Cardiac septum (tissue), 1 donor: ENCODE measurements around the gene STEAP2. TPM values are rescaled to one million over a fixed set of nuclear protein-coding genes. Genes with fewer than 3 reads are reported as not detected.

ENCODE experiments used
- DNase-seq: peaks from one replicate; pipeline ENCODE4 v3.0.0-alpha.2; 2020; ENCODE audit warnings: low spot score
- intact Hi-C: fragments of 100-400 bp; cut with DNase I; formaldehyde crosslinking; loops from one replicate; pipeline ENCODE4 v1.14.0; 2022
- total RNA-seq: library from RNA; stranded (reverse); fragmentation: NEBNext Ultra II Directional; extraction: Animal tissue kit (Norgen Biotek cat#: 25700); gene quantifications from one replicate; pipeline ENCODE4 v1.2.1, GENCODE V29; 2021
- donor health status: DM: no; HTN: no; CAD: no.

The STEAP2 gene
- total RNA-seq, 1 donor from 2014 or later = 15.9 TPM

- intact Hi-C loops = no loop called here
- no peak for DNase-seq
These were observed 49.9 kb downstream of the STEAP2 start for GRCh38 chr7:90261441-90261840.

GRCh38 chr7:90262438-90262837, 50.9 kb downstream of the STEAP2 start:
- intact Hi-C loops = loop anchor here (2.0 kb wide), 1 partner anchor 108 kb away; the partner anchor contains the start of gene STEAP1
- DNase-seq = no peak

DNA sequence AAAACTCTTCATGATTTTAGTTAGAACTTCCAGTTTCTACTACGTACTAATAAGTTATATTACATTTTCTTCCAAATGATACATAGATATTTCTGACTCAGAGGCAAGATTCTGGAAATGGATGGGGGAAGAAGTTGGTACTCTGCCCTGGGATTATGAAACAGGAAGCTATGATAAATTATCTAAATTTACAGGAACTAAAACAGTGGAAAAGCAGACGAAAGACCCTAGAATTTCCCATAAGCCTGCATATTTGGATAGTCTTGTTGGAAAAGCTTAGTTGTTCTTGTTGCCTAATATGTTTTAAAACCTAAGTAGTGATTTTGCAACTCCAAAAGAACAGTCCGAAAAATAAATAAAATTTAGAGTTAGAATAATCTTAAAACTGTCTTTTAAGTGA, 55.3 kb downstream of the STEAP2 start:
- intact Hi-C loops = no loop called here
- no peak for DNase-seq

- no peak for DNase-seq
- intact Hi-C loops = no loop called here
These were observed 55.8 kb downstream of the STEAP2 start for GRCh38 chr7:90267263-90267858.

GRCh38 chr7:90269163-90269562, 57.6 kb downstream of the STEAP2 start:
- no peak for DNase-seq
- intact Hi-C loops = no loop called here

GRCh38 chr7:90270431-90271178, 59.1 kb downstream of the STEAP2 start:
- intact Hi-C loops = no loop called here
- no peak for DNase-seq

DNA sequence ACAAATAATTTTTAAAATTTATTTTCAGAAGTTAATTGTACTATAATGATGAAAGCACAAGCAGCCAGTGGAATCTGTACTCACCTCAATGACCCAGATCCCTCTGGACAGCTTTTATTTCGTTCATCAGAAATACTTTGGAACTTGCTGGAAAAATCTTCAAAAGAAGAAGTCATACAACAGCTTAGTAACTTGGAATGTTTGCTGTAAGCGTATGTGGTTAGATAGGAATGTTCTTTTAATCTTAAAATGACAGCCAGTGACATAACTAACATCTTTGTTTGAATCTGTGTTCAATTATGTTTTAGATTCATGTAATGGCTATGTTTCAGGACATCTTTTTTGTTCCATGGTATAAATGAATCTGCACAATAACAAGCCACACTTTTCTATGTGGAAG, 60.2 kb downstream of the STEAP2 start:
- DNase-seq = no peak
- intact Hi-C loops = no loop called here

DNA sequence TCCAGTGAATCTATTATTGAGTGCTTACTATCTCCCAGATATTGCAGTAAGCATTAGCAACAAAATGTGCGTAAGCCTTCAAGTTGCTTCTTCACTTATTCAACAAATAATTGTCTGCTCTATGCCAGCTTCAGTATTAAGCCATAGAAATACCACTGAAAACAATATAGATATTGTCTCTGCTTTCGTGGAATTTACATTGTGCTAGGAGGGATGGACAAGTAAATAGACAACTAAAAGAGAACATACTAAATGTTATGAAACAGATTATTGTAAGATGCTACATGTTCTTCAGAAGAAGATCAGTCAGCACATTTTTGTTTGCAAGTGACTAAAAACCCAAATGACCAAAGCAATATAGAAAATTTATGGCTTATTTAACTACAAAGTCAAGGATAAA, 60.7 kb downstream of the STEAP2 start:
- intact Hi-C loops = no loop called here
- DNase-seq = no peak

- no peak for DNase-seq
- intact Hi-C loops = no loop called here
These were observed 62.6 kb downstream of the STEAP2 start for GRCh38 chr7:90274161-90274560.

GRCh38 chr7:90276033-90276728, 64.6 kb downstream of the STEAP2 start:
- no peak for DNase-seq
- intact Hi-C loops = no loop called here

Other genes with a start within 250 kb of the STEAP2 start
- 6.5 TPM for gene STEAP1, start 57.3 kb upstream of the STEAP2 start, total RNA-seq
- gene CFAP69, start 33.4 kb downstream of the STEAP2 start, total RNA-seq = 3.6 TPM
- not detected for gene FAM237B, start 109.6 kb downstream of the STEAP2 start, total RNA-seq
- gene GTPBP10, start 135.0 kb downstream of the STEAP2 start, total RNA-seq = 19.4 TPM
- gene CLDN12, start 191.7 kb downstream of the STEAP2 start, total RNA-seq = 19.9 TPM